Activated effector memory CD4-positive, alpha-beta T cell treated with Interleukin-2 at 50 U/mL for 16 hours (primary cell): ENCODE measurements around the gene SNTB2.
A peak's percentile ranks its signal among the peaks of the same experiment; 100 is the strongest.
"Not testable (repeated sequence)": the region's sequence is repeated elsewhere in the genome, so short reads cannot be mapped to it uniquely, and the experiment has no call there.

ENCODE experiments used
- DNase-seq: peaks from one replicate; pipeline ENCODE4 v3.0.0-alpha.2; 2020

Gene SNTB2

DNA sequence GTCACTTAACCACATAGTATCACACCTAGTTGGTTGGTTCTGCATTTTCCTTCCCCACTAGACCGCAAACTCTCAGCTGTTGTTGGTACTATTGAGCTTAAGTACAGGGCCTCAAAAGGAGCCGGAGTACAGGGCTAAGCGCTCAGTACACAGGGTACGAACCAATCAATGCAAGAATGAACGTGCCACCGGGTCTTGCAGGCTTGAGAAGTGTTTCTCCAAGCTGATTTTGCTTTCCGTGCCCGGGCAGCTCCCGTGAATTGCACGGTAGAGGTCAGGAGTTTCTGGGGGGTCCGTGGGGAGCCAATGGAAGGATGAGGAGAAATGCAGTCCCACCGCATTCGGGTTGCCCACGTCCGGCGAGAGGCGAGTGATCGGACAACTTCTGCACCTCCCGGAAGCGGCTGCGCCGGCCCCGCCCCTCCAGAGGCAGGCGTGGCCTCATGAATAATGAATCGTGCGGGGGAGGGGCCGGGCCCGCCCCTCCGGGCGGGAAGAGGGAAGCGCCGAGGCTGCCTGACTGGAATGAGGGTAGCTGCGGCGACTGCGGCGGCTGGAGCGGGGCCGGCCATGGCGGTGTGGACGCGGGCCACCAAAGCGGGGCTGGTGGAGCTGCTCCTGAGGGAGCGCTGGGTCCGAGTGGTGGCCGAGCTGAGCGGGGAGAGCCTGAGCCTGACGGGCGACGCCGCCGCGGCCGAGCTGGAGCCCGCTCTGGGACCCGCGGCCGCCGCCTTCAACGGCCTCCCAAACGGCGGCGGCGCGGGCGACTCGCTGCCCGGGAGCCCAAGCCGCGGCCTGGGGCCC lies at the start of gene SNTB2:
Gene SNTB2 (plus strand): TSS at position 523 of the 804 bp plus-strand sequence. CDS start 3 bp downstream, at position 526.
- DNase-seq: peak; percentile 76

DNA sequence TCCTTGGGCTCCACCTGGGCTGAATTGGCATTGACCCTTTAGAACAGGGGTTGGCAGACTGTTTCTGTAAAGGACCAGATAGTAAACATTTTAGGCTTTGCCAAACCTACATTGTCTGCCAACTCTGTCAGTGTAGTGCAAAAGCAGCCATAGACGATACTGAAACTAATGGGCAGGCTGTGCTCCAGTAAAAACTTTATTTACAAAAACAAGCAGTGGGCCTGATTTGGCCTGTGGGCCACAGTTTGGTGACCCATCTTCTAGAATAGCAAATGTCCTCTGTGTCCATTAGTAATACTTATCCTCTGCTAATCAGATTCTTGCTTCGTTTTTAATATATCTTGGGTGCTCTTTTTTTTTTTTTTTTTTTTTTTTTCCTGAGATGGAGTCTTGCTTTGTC lies 48.4 kb upstream of the SNTB2 start:
- DNase-seq: no peak

DNA sequence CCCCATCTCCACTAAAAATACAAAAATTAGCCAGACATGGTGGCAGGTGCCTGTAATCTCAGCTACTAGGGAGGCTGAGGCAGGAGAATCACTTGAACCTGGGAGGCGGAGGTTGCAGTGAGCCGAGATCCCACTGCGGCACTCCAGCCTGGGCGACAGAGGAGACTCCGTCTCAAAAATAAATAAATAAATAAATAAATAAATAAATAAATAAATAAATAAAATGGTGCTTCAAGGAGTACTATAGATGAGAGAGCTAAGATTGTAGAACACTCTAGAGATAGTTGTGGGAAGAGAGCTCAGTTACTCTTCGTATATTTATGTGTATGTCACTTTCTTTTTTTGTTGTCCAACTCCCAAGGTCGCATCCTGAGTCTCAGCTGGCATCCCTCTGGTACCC lies 47.5 kb upstream of the SNTB2 start:
- not testable (repeated sequence) for DNase-seq

DNA sequence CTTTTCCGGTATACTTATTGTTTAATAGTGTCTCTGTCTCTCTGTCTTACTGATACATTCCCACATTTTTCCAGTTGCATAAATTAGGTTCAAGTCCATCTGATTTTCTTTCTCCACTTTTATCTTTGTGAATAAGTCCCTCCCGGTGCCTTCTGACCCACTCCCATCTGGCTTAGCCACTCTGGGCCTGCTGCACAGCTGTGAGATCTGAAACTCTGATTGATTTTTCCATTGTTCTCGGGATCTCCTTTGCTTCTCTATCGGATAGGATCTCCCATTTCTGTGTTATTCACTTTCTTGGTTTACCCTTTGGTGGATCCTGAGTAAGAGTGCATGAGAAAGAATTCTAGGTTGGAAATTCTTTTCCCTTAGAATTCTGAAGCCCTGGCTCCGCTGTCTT lies 46.0 kb upstream of the SNTB2 start:
- DNase-seq: no peak

DNA sequence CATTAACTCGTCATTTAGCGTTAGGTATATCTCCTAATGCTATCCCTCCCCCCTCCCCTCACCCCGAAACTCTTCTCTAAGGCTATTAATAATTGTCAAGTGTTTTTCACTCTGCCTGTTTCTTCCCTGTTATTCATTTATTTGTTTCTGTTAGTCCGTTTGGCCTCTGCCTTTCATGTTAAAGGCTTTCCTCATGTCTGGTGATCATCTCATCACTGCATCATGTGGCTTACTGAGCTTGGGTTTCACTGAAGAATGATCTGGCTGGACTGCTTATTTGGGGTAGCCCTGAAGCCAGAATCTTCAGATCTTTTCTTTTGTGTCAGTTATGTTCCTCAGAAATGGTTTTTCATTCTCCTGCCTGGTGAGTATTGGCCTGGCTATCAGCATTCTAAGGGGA lies 45.0 kb upstream of the SNTB2 start:
- DNase-seq: no peak

DNA sequence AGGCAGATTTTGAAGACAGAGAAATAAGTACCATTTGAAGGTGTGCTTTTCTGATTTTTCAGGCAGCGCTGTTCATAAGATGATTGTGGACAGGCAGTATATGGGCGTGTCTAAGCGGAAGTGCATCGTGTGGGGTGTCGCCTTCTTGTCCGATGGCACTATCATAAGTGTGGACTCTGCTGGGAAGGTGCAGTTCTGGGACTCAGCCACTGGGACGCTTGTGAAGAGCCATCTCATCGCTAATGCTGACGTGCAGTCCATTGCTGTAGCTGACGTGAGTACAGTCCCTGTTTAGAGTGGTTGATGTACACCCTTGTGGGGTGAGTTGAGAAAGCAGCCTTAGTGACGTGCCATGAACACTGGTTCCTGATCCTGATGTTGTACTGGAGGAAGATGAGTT lies 43.8 kb upstream of the SNTB2 start:
- DNase-seq: no peak

DNA sequence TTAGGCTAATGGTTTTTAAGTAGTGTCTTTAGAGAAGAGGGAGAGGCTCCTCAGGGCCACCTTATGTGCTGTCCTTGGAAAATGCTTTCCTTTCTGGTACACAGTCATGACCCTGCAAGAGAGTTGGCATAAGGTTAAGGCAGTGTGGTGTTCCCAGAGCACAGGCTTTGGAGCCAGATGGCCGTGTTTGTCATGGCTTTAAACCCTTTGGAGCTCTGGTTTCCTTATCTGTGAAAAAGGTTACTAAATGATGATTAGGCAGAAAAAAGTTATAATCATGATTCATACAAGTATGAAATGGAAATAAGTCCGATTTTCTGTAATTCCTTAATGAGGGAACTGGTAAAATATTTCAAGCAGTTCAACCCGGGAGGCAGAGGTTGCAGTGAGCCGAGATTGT lies 41.3 kb upstream of the SNTB2 start:
- DNase-seq: no peak

DNA sequence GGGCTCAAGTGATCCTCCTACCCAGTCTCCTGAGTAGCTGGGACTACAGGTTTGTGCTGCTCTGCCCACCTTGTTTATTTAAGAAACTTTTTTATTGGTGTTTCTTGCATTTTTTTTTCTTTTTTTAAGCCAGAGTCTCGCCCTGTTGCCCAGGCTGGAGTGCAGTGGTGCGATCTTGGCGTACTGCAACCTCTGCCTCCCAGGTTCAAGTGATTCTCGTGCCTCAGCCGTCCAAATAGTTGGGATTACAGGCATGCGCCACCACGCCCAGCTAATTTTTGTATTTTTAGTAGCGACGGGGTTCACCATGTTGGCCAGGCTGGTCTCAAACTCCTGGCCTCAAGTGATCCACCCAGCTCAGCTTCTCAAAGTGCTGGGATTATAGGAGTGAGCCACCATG lies 37.3 kb upstream of the SNTB2 start:
- not testable (repeated sequence) for DNase-seq

DNA sequence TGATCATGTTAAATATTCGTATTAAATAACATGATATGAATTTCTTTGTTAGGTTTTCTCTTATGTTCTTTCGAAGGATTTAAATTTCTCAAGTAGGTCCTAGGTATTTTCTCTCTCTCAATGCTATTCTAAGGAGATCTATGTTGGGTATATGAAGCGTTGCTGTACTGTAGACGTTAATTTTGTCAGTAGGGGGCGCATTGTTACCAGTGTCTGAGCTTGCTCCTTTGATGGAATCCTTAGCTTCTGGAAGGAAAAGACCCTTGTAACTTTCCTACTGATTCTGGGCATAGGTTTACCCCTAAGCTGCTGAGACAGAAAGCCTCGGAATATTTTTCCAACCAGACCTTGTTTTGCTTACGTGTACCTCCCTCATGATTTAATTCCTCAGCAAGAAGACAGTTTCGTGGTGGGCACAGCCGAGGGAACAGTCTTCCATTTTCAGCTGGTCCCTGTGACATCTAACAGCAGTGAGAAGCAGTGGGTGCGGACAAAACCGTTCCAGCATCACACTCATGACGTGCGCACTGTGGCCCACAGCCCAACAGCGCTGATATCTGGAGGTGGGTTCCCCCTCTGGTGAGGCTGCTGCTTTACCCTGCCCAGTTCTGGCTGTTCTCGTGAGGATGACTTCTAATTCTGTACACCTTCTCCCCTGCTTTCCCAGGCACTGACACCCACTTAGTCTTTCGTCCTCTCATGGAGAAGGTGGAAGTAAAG lies 36.7 kb upstream of the SNTB2 start:
- no peak for DNase-seq

DNA sequence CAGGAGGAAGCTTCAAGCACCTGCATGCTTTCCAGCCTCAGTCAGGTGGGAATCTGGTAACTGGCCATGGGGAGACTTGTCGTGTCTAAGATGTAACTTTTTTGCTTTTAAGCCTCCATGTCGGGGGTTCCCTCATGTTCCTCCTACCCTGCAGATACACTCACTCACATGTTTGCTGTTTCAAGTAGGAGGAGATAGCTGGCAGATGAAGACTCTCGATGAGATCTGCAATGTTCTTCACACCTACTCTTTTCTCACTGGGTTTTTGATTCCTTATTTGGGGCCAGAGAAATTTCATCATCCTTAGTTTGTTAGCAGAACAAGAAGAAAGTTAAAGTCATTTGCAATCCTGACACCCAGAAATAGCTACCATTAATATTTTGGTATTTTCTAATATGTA lies 29.8 kb upstream of the SNTB2 start:
- DNase-seq: no peak

DNA sequence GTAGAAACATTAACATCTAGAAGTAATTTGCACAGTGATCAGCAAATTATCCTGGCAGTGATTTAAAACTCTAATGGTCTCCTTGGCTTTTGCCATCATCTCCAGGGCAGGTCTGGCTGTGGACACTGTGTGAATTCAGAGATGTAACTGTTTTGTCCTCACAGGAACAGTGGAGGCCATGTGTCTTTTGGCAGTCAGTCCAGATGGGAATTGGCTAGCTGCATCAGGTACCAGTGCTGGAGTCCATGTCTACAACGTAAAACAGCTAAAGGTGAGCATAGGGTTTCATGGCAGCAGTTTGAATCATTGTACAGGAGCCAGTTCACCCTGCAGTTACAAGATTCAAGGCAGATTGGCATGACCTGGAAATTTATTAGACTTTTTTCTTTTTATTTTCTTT lies 26.8 kb upstream of the SNTB2 start:
- no peak for DNase-seq

DNA sequence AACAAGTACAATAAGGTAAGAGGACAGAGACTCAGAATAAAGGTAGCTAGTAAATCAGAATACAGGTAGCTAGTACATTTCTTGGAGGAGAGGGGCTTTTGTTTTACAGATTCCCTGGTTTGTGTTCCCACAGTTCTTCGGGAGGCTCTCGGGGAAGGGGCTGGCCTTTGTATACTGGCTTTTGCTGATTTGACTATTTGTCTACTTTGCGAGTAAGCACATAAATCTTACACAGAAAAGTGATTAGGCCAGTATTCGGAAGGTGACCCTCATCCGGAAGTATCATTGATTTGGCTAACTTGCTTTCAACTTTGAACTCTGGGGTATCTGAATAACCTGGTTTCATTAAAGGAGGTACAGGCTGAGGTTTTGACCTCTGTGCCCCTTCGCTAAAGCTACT lies 21.4 kb upstream of the SNTB2 start:
- no peak for DNase-seq

DNA sequence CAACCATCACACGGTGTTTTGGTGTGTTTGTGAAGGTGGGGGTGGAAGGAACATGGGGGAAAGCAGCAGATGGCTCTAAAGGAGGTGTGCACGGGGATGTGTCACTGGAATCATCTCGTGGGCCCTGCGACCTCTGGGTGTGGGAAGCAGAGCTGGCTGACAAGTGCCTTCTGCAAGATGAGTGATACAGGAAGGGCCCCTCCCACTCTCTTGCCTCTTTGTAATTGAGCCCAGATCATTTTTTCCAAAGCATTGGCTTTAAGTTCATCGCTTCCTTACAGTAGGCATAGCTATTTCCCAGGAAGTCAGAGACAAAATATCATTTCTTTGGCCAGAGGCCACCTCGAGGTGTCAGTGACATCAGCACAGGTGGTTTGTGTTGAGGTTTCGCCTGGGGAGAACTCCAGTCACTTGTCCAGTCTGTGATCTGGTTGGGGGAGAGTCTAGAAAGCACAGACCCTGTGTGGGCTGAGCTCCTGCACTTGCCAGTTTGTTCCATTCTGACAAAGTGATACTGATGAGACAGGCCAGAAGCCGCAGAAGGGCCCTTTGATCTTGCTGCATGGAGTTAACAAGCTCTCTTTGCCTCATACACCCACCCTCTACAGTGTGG lies 20.6 kb upstream of the SNTB2 start:
- DNase-seq: peak; percentile 6

DNA sequence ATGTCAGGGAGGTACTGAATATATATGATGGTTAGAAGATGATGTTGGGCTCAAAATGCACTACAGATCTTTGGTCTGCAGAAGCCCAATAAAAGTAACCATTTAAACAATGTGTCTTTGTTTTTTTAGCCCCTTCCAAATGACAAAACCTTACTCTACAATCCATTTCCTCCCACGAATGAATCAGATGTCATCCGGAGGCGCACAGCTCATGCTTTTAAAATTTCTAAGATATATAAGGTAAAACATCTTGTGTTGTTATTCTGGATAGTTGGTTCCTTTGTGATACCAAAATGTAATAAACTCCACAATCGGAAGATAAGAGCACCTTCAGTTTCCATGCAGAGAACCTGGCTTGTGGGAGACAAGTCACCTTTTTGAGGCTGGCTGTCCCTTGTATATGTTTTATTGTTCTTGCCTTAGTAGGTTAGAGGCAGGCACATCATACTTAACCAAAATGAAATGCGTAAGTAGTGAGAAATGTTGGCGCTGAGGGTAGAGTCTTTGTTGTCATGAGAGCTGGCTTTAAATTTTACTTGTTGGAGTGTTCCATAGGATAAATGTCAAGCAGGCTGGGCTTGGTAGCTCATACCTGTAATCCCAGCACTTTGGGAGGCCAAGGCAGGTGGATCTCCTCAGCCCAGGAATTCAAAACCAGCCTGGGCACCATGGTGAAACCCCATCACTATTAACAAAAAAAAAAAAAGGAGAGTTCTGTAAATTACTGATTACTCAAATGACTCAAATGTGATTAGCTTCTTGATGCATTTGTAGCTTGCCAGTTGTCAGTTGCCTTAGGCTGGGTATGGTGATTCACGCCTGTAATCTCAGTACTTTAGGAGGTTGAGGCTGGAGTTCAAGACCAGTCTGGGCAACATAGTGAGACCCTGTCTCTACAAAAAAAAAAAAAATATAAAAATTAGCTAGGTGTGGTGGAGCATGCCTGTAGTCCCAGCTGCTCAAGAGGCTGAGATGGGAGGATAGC lies 19.7 kb upstream of the SNTB2 start:
- no peak for DNase-seq

DNA sequence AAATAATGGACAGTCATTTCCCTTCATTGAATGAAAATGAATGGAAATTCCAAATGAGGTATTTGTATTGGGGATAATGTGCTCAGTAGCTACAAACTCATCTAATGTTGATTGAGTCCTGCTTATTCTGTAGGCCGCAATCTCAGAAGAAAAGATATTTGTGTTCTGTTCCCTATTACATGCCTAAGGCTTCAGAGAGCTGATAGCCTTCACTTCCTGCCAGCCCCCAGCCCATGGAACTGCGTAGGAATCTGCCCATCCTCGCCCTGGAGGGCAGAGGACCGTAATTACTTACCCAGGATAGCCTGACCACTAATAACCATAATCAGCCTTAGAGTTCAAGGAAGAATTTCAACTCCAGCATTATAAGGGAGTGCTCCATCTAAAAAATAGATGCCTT lies 17.9 kb upstream of the SNTB2 start:
- no peak for DNase-seq

DNA sequence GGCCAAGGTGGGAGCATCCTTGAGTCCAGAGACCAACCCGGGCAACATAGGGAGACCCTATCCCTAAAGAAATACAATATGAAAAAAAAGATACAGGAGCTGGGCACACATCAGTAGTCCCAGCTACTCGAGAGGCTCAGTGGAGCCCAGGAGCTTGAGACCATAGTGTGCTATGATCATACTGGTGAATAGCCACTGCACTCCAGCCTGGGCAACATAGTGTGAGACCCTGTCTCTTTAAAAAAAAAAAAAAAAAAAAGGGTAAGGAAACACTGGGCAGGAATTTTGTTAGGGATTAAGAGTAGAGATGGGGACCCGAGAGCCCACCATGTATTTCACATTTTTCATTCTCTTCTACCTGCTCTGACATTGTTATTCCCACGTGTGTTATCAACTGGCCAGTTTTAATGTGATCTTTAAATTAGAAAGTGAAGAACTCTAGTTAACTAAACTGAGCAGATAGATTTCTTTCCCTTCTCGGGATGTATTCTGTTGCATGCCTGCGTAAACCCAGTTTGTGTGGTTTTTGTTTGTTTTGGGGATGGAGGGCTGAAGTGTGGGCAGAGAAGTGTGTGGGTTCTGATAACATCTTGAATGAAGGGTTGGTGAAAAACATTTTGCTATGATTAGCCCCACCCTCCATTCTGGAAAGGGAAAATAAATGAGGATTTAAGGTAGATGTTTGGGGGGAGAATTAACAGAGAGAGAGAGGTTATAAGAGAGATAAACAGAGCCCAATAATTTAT lies 17.2 kb upstream of the SNTB2 start:
- DNase-seq: no peak

DNA sequence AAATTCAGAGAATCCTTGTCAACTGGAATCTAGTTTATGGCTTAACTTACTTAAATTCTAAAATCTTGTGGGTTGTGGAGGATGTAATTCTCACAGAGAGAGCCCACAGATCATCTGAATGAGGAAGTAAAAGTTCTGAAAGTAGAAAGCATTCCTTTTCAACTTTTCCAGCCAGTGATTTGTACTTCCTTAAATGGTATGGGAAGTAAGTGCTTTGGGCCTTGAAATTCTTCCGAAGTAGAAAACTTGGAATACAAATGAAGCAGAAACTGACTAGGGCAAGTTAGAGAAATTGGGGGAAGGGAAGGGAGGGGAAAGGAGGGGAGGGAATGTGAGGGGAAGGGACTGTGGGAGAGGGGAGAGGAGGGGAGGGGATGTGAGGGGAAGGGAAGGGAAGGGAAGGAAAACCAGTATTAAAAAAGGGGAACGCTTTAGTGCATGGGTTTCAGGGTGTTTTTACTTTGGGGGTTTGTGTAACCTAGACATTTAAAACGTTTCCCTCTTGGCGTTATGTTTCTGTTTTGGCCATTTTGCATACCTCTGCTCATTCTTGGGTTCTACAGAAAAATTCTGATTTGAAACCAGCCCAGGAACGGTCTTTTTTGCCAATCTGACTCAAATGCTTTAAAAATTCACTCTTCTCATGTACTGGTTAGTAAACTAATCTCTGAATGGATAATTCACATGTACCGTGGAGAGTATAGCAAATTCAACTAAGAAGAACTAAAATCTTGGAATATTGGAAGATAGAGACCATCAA lies 15.5 kb upstream of the SNTB2 start:
- no peak for DNase-seq

DNA sequence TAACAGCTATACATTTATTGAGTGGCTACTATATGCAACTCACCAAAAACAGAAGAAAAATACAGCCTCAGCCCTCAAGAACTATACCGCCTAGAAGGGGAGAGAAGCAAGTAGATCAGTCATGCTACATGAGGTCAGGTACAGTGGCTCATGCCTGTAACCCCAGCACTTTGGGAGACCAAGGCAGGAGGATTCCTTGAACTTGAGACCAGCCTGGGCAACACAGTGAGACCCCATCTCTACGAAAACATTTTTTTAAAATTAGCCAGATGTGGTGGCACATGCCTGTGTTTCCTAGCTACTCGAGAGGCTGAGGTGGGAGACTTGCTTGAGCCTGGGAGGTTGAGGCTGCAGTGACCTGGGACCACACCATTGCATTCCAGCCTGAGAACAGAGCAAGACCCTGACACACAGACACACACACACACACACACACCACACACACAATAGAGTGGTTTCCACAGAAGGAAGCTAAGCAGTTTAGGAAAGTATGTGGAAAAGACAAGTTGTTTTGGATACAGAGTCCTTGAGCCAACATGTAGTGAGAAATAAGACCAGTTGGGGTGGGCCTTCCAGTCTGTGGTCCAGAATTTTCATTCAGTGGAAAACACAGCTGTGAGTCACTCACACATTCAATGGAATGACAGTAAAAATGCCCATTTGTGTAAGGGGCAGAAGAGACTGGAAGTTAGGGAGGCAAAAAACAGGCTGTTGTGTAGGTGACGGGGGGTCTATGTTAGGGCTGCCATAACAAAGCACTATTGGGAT lies 10.7 kb upstream of the SNTB2 start:
- no peak for DNase-seq

DNA sequence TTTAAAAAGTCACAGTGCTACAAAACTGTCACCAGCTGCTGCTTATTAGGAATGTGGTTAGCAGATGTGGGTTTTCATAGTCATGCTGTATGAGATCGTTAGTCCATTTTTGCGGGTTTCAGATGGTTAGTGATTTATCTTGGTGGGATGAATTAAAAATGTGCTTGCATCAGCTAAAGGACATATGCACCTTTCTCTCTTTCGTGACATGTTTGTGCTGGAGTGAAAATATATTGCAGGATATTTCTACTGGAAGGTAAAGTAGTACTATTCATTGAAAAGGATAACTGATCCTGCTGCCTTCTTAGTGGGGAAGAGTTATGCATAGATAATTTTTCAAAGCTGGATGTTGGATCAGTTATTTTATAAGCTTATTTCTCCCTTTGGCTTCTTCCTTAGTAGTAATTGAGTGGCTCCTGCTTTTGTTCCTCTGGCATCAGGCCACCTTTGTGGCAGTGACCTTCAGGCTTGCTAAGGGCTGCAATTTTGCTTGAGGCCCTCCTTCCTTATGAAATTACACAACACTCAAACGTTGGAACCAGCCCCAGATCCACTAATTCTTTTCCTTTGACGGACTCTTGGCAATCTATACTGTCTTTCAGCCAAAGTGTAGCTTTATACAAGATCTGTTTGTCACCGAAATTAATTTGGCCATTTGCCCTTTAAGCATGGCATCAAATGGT lies 7.5 kb upstream of the SNTB2 start:
- no peak for DNase-seq

DNA sequence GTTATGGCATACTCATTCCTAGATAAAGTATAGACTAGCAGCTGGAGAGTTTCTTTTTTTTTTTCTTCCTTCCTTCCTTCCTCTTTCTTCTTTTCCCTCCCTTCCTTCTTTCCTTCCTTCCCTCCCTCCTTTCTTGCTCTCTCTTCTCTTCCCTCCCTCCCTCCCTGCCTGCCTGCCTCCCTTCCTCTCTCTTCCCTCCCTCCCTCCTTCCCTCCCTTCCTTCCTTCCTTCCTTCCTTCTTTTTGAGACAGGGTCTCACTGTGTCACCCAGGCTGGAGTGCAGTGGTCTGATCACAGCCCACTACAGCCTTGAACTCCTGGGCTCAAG lies 7.0 kb upstream of the SNTB2 start:
- no peak for DNase-seq
